OCI-LY3 (cell line): ENCODE results near the gene NUP98.

Experiments used
- EZH2phosphoT487 ChIP-seq: fragments of 200-600 bp; shearing (Covaris generic); IDR thresholded peaks from 2 replicates; pipeline ENCODE4 v1.6.1; 2018; ENCODE audit warnings: antibody characterized with exemption, mixed run types, low read depth
- TF ChIP-seq, protein P1 (sequence below): fragments of 200-600, 300-600 bp; sonication (generic); IDR thresholded peaks from 2 replicates; pipeline ENCODE4 v1.5.1; 2014; ENCODE audit warnings: antibody characterized with exemption, low read length, low read depth

DNA sequence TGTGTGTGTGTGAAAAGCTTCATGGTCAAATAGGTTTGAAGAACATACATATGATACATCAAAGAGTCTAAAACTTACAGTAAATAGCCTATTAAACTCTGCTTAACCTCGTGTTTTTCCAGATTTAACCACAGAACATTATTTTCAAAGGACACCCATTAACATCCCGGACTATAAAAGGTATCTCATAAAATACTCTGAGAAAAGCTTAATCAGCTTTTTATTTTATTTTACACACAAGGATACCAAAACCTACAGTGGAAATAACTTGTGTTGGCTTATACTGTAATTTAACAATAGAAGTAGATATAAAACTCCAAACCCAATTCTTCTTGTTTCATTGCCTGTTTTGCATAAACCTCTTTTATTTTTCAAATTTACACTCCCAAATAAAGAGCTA lies 76.4 kb downstream of the NUP98 start:
- TF ChIP-seq, protein P1, sequence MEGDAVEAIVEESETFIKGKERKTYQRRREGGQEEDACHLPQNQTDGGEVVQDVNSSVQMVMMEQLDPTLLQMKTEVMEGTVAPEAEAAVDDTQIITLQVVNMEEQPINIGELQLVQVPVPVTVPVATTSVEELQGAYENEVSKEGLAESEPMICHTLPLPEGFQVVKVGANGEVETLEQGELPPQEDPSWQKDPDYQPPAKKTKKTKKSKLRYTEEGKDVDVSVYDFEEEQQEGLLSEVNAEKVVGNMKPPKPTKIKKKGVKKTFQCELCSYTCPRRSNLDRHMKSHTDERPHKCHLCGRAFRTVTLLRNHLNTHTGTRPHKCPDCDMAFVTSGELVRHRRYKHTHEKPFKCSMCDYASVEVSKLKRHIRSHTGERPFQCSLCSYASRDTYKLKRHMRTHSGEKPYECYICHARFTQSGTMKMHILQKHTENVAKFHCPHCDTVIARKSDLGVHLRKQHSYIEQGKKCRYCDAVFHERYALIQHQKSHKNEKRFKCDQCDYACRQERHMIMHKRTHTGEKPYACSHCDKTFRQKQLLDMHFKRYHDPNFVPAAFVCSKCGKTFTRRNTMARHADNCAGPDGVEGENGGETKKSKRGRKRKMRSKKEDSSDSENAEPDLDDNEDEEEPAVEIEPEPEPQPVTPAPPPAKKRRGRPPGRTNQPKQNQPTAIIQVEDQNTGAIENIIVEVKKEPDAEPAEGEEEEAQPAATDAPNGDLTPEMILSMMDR, result no peak
- no peak for TF ChIP-seq EZH2phosphoT487
